Activated CD8-positive, alpha-beta T cell treated with anti-CD3 and anti-CD28 coated beads for 36 hours (primary cell): Measurements from ENCODE around the gene ACTBL2. TPM values are rescaled to one million over a fixed set of nuclear protein-coding genes. Genes with fewer than 3 reads are reported as not detected.

ENCODE experiments used
- ATAC-seq: fragments of 200-7000 bp; cut with Tn5 transposase; one replicate; pipeline ENCODE4 v1.10.0; 2021; ENCODE audit warnings: mild to moderate bottlenecking, moderate library complexity
- CTCF ChIA-PET: fragments of 350-600 bp; sonication (Branson Sonifier 250); formaldehyde crosslinking; loops from one replicate; lab custom pipeline; 2021; ENCODE audit warnings: antibody characterized with exemption; lab: Charles Lee
- POLR2A ChIA-PET: fragments of 350-600 bp; sonication (Branson Sonifier 250); formaldehyde crosslinking; loops from one replicate; lab custom pipeline; 2021; ENCODE audit warnings: antibody characterized with exemption; lab: Charles Lee
- DNase-seq: peaks from one replicate; pipeline ENCODE4 v3.0.0-alpha.2; 2020
- H3K27ac Mint-ChIP-seq: one replicate; pipeline ENCODE4 v1.8.0; 2021; ENCODE audit warnings: mild to moderate bottlenecking, mixed read lengths
- H3K27me3 Mint-ChIP-seq: one replicate; pipeline ENCODE4 v1.8.0; 2021; ENCODE audit warnings: mixed read lengths
- H3K36me3 Mint-ChIP-seq: one replicate; pipeline ENCODE4 v1.8.0; 2021; ENCODE audit warnings: low read depth, mixed read lengths
- H3K4me1 Mint-ChIP-seq: one replicate; pipeline ENCODE4 v1.8.0; 2021; ENCODE audit warnings: low read depth, mixed read lengths
- H3K4me3 Mint-ChIP-seq: one replicate; pipeline ENCODE4 v1.8.0; 2021; ENCODE audit warnings: mild to moderate bottlenecking, moderate library complexity, mixed read lengths
- H3K9me3 Mint-ChIP-seq: one replicate; pipeline ENCODE4 v1.8.0; 2021; ENCODE audit warnings: mixed read lengths
- CTCF ChIP-seq: fragments of 200-600 bp; IDR thresholded peaks from one replicate; pipeline ENCODE4 v1.8.0; 2022; ENCODE audit warnings: antibody characterized with exemption, mild to moderate bottlenecking
- intact Hi-C: fragments of 100-400 bp; cut with micrococcal nuclease; formaldehyde crosslinking; loops from one replicate; pipeline ENCODE4 v1.10.0; 2022
- total RNA-seq, 2 experiments: library from RNA; stranded (reverse); gene quantifications; one replicate each; pipeline ENCODE4 v1.2.3, GENCODE V29; 2021

ACTBL2 gene
- total RNA-seq, 2 experiments from 2014 or later: not detected

DNA sequence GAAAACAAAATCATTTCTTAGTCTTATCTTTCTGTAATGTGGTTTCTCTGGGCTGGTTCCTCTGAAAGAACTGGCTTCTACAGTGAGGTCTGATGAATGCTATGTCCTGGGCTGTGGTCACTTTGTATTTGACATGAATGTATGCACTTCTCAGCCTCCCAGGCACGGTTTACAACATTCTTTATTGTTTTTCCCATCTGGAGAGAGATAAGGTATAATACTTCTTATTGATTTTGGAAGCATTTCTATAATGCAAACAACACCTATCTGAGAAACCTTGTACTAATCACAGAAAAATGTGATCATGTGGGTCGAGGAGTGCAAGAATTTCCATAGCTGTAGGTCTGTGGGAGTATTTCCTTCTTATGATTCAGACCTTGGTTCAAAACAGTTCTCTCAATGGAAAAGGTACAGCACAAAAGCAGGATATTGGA is 46.9 kb downstream of the ACTBL2 start:
- no peak for TF ChIP-seq CTCF
- Mint-ChIP-seq H3K27ac (no peak overlapping the region), H3K36me3 (no peaks in the 10 kb centered on the region), H3K9me3 (no peaks in the 10 kb centered on the region), H3K4me3 (no peak overlapping the region), H3K4me1 (no peaks in the 10 kb centered on the region), H3K27me3 (peaks cover 6% of the 10 kb centered on the region)
- ChIA-PET POLR2A (no interaction called here), CTCF (no interaction called here)
- ATAC-seq: no peak
- intact Hi-C loops: no loop called here
- no peak for DNase-seq

DNA sequence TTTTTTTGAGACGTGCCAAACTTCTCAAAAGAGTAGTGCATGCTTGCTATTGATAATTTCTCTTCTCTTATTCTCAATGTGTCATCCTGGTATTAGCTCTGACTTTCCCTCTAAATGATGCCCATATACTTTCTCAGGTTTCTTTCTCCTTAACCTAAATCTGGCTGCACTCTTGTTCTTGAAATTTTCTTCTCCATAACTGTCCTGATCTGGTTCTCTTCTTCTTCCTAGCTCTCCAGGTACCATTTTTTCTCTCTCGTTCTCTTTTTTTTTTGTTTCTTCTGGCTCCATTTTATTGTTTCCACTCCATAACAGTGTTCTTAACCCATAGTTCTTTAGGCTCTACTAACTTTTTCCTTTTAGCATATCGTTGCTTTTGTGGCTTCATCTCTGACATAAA is 47.9 kb downstream of the ACTBL2 start:
- H3K9me3 Mint-ChIP-seq: no peaks in the 10 kb centered on the region
- no peak for TF ChIP-seq CTCF
- peaks cover 6% of the 10 kb centered on the region for H3K27me3 Mint-ChIP-seq
- ChIA-PET POLR2A (no interaction called here), CTCF (no interaction called here)
- no peaks in the 10 kb centered on the region for H3K36me3 Mint-ChIP-seq
- H3K4me1 Mint-ChIP-seq: no peaks in the 10 kb centered on the region
- intact Hi-C loops: no loop called here
- no peak for ATAC-seq
- no peak for DNase-seq
- H3K4me3 Mint-ChIP-seq: no peak overlapping the region
- H3K27ac Mint-ChIP-seq: no peak overlapping the region

- Mint-ChIP-seq H3K4me3 (no peak overlapping the region), H3K36me3 (no peaks in the 10 kb centered on the region), H3K27ac (no peak overlapping the region), H3K9me3 (no peaks in the 10 kb centered on the region), H3K27me3 (peaks cover 6% of the 10 kb centered on the region), H3K4me1 (no peaks in the 10 kb centered on the region)
- TF ChIP-seq CTCF: no peak
- CTCF ChIA-PET: no interaction called here
- POLR2A ChIA-PET: no interaction called here
- intact Hi-C loops: no loop called here
- ATAC-seq (no peak), DNase-seq (no peak)
These were observed 48.4 kb downstream of the ACTBL2 start for GRCh38 chr5:57434227-57434640.

DNA sequence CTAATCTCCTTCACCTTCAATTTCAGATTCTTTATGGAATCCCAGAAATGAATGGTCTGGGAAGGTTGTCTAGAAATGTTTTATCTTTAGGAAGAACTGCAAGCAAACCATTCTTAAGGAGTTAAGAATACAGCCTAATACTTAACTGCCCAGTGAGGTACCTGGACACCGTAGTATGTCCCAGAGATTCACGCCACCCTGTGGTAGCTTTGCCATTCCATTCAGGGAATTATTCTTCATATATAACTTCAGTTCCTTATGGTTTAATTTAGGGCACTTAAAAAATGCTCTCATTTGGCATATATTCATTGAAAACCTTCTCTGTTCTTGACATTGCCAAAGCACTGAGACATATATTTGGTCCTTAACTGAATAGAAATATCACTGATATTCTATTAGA is 49.7 kb downstream of the ACTBL2 start:
- no peak for TF ChIP-seq CTCF
- Mint-ChIP-seq H3K9me3 (no peaks in the 10 kb centered on the region), H3K27ac (no peak overlapping the region), H3K36me3 (no peaks in the 10 kb centered on the region), H3K27me3 (peaks cover 6% of the 10 kb centered on the region), H3K4me1 (no peaks in the 10 kb centered on the region), H3K4me3 (no peak overlapping the region)
- no peak for ATAC-seq
- ChIA-PET CTCF (no interaction called here), POLR2A (no interaction called here)
- DNase-seq: no peak
- intact Hi-C loops: no loop called here

- peaks cover 6% of the 10 kb centered on the region for H3K27me3 Mint-ChIP-seq
- POLR2A ChIA-PET: no interaction called here
- H3K9me3 Mint-ChIP-seq: no peaks in the 10 kb centered on the region
These were observed 50.9 kb downstream of the ACTBL2 start for GRCh38 chr5:57431759-57432158.

More at GRCh38 chr5:57431759-57432158, 50.9 kb downstream of the ACTBL2 start:
- no peak for DNase-seq
- Mint-ChIP-seq H3K4me3 (no peak overlapping the region), H3K36me3 (no peaks in the 10 kb centered on the region), H3K4me1 (no peaks in the 10 kb centered on the region), H3K27ac (no peak overlapping the region)
- CTCF ChIA-PET: no interaction called here
- intact Hi-C loops: no loop called here
- no peak for ATAC-seq
- no peak for TF ChIP-seq CTCF
